HG03108 (cell line): ENCODE data around the gene PRR20E.
"Not testable (repeated sequence)": the region's sequence is repeated elsewhere in the genome, so short reads cannot be mapped to it uniquely, and the experiment has no call there.

Source experiments
- ATAC-seq: cut with Tn5 transposase; IDR thresholded peaks from one replicate; pipeline ENCODE4 v1.9.1; 2021; ENCODE audit warnings: moderate library complexity; ENCODE audit not compliant: unreplicated experiment

PRR20E gene

GRCh38 chr13:57166897-57167296, at the start of gene PRR20E:
PRR20E (plus strand) TSS chr13:57167197; CDS start chr13:57167584, 387 bp downstream.
- ATAC-seq = not testable (repeated sequence)

GRCh38 chr13:57123681-57124080, 43.3 kb upstream of the PRR20E start:
- no peak for ATAC-seq

- ATAC-seq = no peak
Measured at GRCh38 chr13:57128909-57129308, 38.1 kb upstream of the PRR20E start.

GRCh38 chr13:57136093-57136492, 30.9 kb upstream of the PRR20E start:
- no peak for ATAC-seq

- no peak for ATAC-seq
Measured at GRCh38 chr13:57137585-57137984, 29.4 kb upstream of the PRR20E start.

GRCh38 chr13:57138988-57139387, 28.0 kb upstream of the PRR20E start:
- no peak for ATAC-seq

- ATAC-seq = not testable (repeated sequence)
Measured at GRCh38 chr13:57139781-57140180, 27.2 kb upstream of the PRR20E start.

- ATAC-seq = not testable (repeated sequence)
Measured at GRCh38 chr13:57140235-57140968, 26.6 kb upstream of the PRR20E start, which contains the start of gene PRR20A. PRR20A (plus strand) TSS chr13:57140918; CDS start chr13:57141305, 387 bp downstream.

- ATAC-seq = not testable (repeated sequence)
Measured at GRCh38 chr13:57147188-57147587, 19.8 kb upstream of the PRR20E start, which contains the start of gene PRR20B. PRR20B (plus strand) TSS chr13:57147488; CDS start chr13:57147875, 387 bp downstream.

GRCh38 chr13:57148106-57148505, 18.9 kb upstream of the PRR20E start:
- not testable (repeated sequence) for ATAC-seq

- ATAC-seq = not testable (repeated sequence)
Measured at GRCh38 chr13:57153761-57154160, 13.2 kb upstream of the PRR20E start, which contains the start of gene PRR20C. PRR20C (plus strand) TSS chr13:57154061; CDS start chr13:57154448, 387 bp downstream.

- ATAC-seq = not testable (repeated sequence)
Measured at GRCh38 chr13:57160332-57160731, 6.7 kb upstream of the PRR20E start, which contains the start of gene PRR20D. PRR20D (plus strand) TSS chr13:57160632; CDS start chr13:57161019, 387 bp downstream.

GRCh38 chr13:57191667-57192066, 24.7 kb downstream of the PRR20E start:
- no peak for ATAC-seq

GRCh38 chr13:57212989-57213388, 46.0 kb downstream of the PRR20E start:
- no peak for ATAC-seq
